Testis (tissue), 3 donors: Measurements from ENCODE around the gene ARMH4. TPM values are rescaled to one million over a fixed set of nuclear protein-coding genes. Genes with fewer than 3 reads are reported as not detected.

ENCODE experiments used
- DNase-seq: peaks from one replicate; pipeline ENCODE4 v3.0.0-alpha.2; 2019
- H3K27ac ChIP-seq, 2 donors: fragments of 200-600 bp; sonication (generic); one replicate each; pipeline ENCODE4 v1.5.1; 2019
- H3K27me3 ChIP-seq: fragments of 200-600 bp; sonication (generic); one replicate; pipeline ENCODE4 v1.5.1; 2019
- H3K36me3 ChIP-seq: fragments of 200-600 bp; sonication (generic); one replicate; pipeline ENCODE4 v1.5.1; 2017; ENCODE audit warnings: low read depth; ENCODE audit errors: missing control alignments
- H3K4me1 ChIP-seq: fragments of 200-600 bp; sonication (generic); one replicate; pipeline ENCODE4 v1.5.1; 2019
- H3K4me3 ChIP-seq, 2 donors: fragments of 200-600 bp; sonication (generic); one replicate each; pipeline ENCODE4 v1.5.1; 2017 to 2019
- H3K9me3 ChIP-seq: fragments of 200-600 bp; sonication (generic); one replicate; pipeline ENCODE4 v1.5.1; 2017
- POLR2A ChIP-seq: fragments of 450-650 bp; IDR thresholded peaks from one replicate; pipeline ENCODE4 v1.6.1; 2017; ENCODE audit warnings: antibody characterized with exemption, mild to moderate bottlenecking, moderate library complexity
- WGBS, 2 donors: methylation state at CpG; one replicate each; pipeline ENCODE4 v1.1.5; 2018; 5-methylcytosine and 5-hydroxymethylcytosine counted together
- intact Hi-C: fragments of 100-400 bp; cut with DNase I; formaldehyde crosslinking; loops from one replicate; pipeline ENCODE4 v1.15.1; 2023; ENCODE audit warnings: low total_unique reads
- polyA plus RNA-seq: library from polyadenylated mRNA; stranded (reverse); fragments of 350-450 nt; fragmentation: Illumina TruSeq; extraction: RNeasy Lipid Tissue Mini Kit (QIAGEN cat#74804); gene quantifications from one replicate; pipeline ENCODE4 v1.2.3, GENCODE V29; 2014; ENCODE audit warnings: low read depth, low replicate concordance; ENCODE audit not compliant: insufficient read depth
- total RNA-seq, 2 donors: library from RNA; depleted of rRNA; stranded (reverse); fragments of >200 nt; gene quantifications; one replicate each; pipeline ENCODE4 v1.2.3, GENCODE V29; 2016
- TF ChIP-seq, protein P1 (sequence below), 3 experiments: fragments of 450-650 bp in 2 of 3; fragments of 200-600 bp in 1 of 3; sonication (generic) in 1 of 3; IDR thresholded peaks; one replicate each; pipeline ENCODE4 v1.5.1; 2016 to 2019; ENCODE audit warnings: antibody characterized with exemption in 3 of 3, mild to moderate bottlenecking in 2 of 3, moderate library complexity in 1 of 3

The ARMH4 gene
- total and polyA plus RNA-seq, 3 donors from 2014 or later: 13.5 to 65.8 (median 38.7) TPM

DNA sequence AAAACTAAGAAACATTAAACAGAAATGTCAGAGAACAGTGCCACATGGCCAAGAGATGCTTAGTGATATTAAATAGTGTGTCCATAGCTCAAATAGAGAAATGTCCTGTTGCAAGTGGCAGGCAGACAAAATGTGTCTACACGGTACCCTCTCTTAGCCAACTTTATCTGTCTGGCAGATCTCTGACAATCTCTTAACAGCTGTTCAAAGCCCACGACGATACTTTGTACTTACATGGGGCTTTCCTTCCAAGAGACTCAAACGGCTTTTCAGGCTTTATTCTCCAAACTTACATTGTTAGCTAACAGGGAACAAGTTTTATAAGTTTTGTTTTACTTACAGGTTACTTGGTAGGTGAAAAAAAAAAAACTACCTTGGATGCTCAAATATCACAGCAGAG, 45.6 kb downstream of the ARMH4 start:
- no peaks in the 10 kb centered on the region for H3K9me3 ChIP-seq
- H3K27me3 ChIP-seq: no peaks in the 10 kb centered on the region
- WGBS, 2 donors: 34 to 63% methylated on average over 4 of the region's 4 CpGs
- no peak overlapping the region for H3K4me3 ChIP-seq
- no peaks in the 10 kb centered on the region for H3K4me1 ChIP-seq
- intact Hi-C loops: no loop called here
- TF ChIP-seq, protein P1, sequence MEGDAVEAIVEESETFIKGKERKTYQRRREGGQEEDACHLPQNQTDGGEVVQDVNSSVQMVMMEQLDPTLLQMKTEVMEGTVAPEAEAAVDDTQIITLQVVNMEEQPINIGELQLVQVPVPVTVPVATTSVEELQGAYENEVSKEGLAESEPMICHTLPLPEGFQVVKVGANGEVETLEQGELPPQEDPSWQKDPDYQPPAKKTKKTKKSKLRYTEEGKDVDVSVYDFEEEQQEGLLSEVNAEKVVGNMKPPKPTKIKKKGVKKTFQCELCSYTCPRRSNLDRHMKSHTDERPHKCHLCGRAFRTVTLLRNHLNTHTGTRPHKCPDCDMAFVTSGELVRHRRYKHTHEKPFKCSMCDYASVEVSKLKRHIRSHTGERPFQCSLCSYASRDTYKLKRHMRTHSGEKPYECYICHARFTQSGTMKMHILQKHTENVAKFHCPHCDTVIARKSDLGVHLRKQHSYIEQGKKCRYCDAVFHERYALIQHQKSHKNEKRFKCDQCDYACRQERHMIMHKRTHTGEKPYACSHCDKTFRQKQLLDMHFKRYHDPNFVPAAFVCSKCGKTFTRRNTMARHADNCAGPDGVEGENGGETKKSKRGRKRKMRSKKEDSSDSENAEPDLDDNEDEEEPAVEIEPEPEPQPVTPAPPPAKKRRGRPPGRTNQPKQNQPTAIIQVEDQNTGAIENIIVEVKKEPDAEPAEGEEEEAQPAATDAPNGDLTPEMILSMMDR (IDR thresholded peaks at IDR 0.05): no peak
- no peak for TF ChIP-seq POLR2A
- DNase-seq: no peak
- H3K36me3 ChIP-seq: no peaks in the 10 kb centered on the region
- H3K27ac ChIP-seq: no peak overlapping the region

DNA sequence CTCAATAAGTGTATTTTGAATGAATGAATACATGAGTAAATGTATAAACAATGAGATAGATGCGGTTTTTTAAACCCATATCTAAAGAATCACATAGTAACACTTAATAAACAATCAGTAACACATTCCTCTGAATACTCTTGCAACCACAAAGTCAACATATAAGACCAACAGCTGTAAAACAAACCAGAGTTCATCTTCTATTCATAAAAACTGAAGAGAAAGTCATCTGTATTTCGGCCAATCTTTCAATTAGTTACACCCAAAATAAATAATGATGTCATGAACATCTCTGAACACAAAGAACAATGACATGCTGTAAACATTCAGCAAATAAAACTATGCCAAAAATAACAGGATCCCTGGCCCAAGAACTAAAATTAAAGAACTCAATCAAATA, 47.2 kb downstream of the ARMH4 start:
- intact Hi-C loops: no loop called here
- Histone ChIP-seq H3K27me3 (no peaks in the 10 kb centered on the region), H3K4me3 (no peak overlapping the region), H3K27ac (no peak overlapping the region), H3K9me3 (no peaks in the 10 kb centered on the region), H3K36me3 (no peaks in the 10 kb centered on the region), H3K4me1 (no peaks in the 10 kb centered on the region)
- TF ChIP-seq, protein P1 (IDR thresholded peaks at IDR 0.05): no peak
- no peak for TF ChIP-seq POLR2A
- no peak for DNase-seq
- 56 to 57% methylated on average over 2 of the region's 2 CpGs for WGBS, 2 donors

DNA sequence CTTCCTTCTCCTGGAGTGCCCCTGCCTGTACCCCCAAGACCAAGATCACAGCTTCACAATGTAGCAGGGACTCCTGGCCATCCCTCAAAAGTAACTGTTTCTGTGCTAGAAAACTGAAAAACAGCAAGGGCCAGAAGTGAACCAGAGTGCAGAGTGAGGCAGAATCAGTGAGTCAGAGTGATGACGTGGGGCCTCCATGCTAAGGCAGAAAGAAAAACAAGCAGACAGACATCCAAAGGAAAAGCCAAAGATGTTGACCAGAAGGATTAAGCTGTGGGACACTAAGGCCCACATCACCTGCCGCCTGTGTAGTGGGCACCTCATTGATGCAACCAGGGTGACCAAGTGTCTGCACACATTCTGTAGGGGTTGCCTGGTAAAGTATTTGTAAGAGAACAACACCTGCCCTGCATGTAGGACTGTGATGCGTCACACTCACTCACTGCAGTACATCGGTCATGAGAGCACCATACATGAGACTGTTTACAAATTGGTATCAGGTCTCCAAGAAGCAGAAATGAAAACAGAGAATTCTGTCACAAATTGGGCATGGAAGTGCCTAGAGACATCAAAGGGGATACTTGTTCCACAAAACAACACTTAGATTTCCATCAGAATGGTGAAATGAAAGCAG, 51.2 kb downstream of the ARMH4 start:
- intact Hi-C loops: no loop called here
- TF ChIP-seq, protein P1 (IDR thresholded peaks at IDR 0.05): no peak
- TF ChIP-seq POLR2A: no peak
- Histone ChIP-seq H3K27me3 (no peaks in the 10 kb centered on the region), H3K27ac (no peak overlapping the region), H3K36me3 (no peaks in the 10 kb centered on the region), H3K4me3 (no peak overlapping the region), H3K4me1 (no peaks in the 10 kb centered on the region), H3K9me3 (no peaks in the 10 kb centered on the region)
- DNase-seq: no peak
- WGBS, 2 donors: 91 to 95% methylated on average over 4 of the region's 4 CpGs

DNA sequence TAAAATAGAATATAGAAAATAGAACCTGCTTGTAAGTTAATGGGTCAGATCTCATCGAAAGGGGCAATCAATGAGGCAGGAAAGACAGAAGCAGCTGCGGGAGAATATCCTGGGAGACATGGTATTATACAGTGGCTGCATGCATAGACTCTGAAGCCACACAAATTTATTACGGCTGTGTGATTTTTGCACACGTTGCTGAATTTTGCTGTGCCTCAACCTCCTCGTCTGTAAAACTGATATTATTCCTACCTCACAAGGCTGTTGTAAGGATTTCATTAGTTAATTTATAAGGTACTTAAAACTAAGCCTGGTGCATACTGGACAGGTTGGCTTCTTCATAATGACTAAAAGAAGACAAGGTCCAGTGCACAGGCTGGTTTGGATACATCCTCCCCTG, 52.3 kb downstream of the ARMH4 start:
- TF ChIP-seq, protein P1 (IDR thresholded peaks at IDR 0.05): no peak
- no peak for TF ChIP-seq POLR2A
- no peak overlapping the region for H3K4me3 ChIP-seq
- no peaks in the 10 kb centered on the region for H3K4me1 ChIP-seq
- H3K36me3 ChIP-seq: no peaks in the 10 kb centered on the region
- WGBS, 2 donors: 86 to 94% methylated on average over 5 of the region's 5 CpGs
- no peaks in the 10 kb centered on the region for H3K27me3 ChIP-seq
- intact Hi-C loops: no loop called here
- DNase-seq: no peak
- H3K9me3 ChIP-seq: no peaks in the 10 kb centered on the region
- H3K27ac ChIP-seq: no peak overlapping the region

DNA sequence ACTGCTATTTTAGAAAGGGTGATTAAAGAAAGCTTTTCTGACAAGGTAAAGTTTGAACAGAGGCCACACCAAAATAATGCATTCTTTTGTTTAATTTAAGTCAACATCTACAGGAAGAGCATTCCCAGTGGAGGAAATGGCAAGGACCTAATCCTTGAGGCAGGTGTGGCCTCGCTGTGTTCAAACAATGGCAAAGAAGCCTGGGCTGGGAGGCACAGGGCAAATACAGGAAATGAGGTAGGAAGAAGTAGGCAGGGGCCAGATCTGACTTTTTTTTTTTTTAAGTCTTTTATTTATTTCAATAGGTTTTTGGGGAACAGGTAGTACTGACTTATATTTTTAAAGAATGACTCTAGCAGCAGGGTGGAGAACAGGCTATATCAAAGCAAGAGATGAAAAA, 53.5 kb downstream of the ARMH4 start:
- Histone ChIP-seq H3K27me3 (no peaks in the 10 kb centered on the region), H3K4me1 (no peaks in the 10 kb centered on the region), H3K36me3 (no peaks in the 10 kb centered on the region), H3K4me3 (no peak overlapping the region), H3K9me3 (no peaks in the 10 kb centered on the region), H3K27ac (no peak overlapping the region)
- intact Hi-C loops: no loop called here
- DNase-seq: no peak
- WGBS, 2 donors: 44 to 52% methylated on average over 1 of the region's 1 CpG
- TF ChIP-seq, protein P1 (IDR thresholded peaks at IDR 0.05): no peak
- TF ChIP-seq POLR2A: no peak
